NCI-H82 treated with DMSO at 0.1 percent for 48 hours (cell line): ENCODE data around the gene MRTFA.

Source experiments
- DNase-seq: peaks from one replicate; lab custom pipeline; 2025; ENCODE audit not compliant: unreplicated experiment; lab: John Stamatoyannopoulos, UW

Gene MRTFA

GRCh38 chr22:40433416-40434090, 203.0 kb downstream of the MRTFA start:
- no peak for DNase-seq

GRCh38 chr22:40432625-40433024, 203.9 kb downstream of the MRTFA start:
- DNase-seq: no peak

- DNase-seq: no peak
Measured at GRCh38 chr22:40432157-40432556, 204.4 kb downstream of the MRTFA start.

- no peak for DNase-seq
Measured at GRCh38 chr22:40430991-40431390, 205.5 kb downstream of the MRTFA start.

- DNase-seq: no peak
Measured at GRCh38 chr22:40429481-40429880, 207.0 kb downstream of the MRTFA start.

- no peak for DNase-seq
Measured at GRCh38 chr22:40428796-40429195, 207.7 kb downstream of the MRTFA start.

GRCh38 chr22:40426594-40427333, 209.8 kb downstream of the MRTFA start:
- DNase-seq: no peak

- DNase-seq: no peak
Measured at GRCh38 chr22:40425082-40425481, 211.4 kb downstream of the MRTFA start.

GRCh38 chr22:40423882-40424640, 212.5 kb downstream of the MRTFA start:
- DNase-seq: no peak

GRCh38 chr22:40423310-40423688, 213.2 kb downstream of the MRTFA start:
- DNase-seq: no peak

- no peak for DNase-seq
Measured at GRCh38 chr22:40422558-40423309, 213.8 kb downstream of the MRTFA start.

GRCh38 chr22:40421941-40422340, 214.6 kb downstream of the MRTFA start:
- no peak for DNase-seq

- no peak for DNase-seq
Measured at GRCh38 chr22:40421082-40421350, 215.5 kb downstream of the MRTFA start.

GRCh38 chr22:40420341-40421081, 216.0 kb downstream of the MRTFA start:
- DNase-seq: no peak

- DNase-seq: no peak
Measured at GRCh38 chr22:40419718-40420117, 216.8 kb downstream of the MRTFA start.

- DNase-seq: peak; percentile 82
Measured at GRCh38 chr22:40418366-40419201, 217.9 kb downstream of the MRTFA start.

GRCh38 chr22:40417881-40418280, 218.6 kb downstream of the MRTFA start:
- DNase-seq: no peak

- DNase-seq: no peak
Measured at GRCh38 chr22:40417041-40417440, 219.5 kb downstream of the MRTFA start.

- no peak for DNase-seq
Measured at GRCh38 chr22:40416636-40417035, 219.9 kb downstream of the MRTFA start.

- no peak for DNase-seq
Measured at GRCh38 chr22:40416267-40416570, 220.3 kb downstream of the MRTFA start.
